GM18858 (cell line): ENCODE data around the gene SRRM3.
"Not testable (repeated sequence)": the region's sequence is repeated elsewhere in the genome, so short reads cannot be mapped to it uniquely, and the experiment has no call there.

ENCODE experiments used
- ATAC-seq: cut with Tn5 transposase; IDR thresholded peaks from one replicate; pipeline ENCODE4 v1.9.1; 2021; ENCODE audit not compliant: unreplicated experiment

Gene SRRM3

DNA sequence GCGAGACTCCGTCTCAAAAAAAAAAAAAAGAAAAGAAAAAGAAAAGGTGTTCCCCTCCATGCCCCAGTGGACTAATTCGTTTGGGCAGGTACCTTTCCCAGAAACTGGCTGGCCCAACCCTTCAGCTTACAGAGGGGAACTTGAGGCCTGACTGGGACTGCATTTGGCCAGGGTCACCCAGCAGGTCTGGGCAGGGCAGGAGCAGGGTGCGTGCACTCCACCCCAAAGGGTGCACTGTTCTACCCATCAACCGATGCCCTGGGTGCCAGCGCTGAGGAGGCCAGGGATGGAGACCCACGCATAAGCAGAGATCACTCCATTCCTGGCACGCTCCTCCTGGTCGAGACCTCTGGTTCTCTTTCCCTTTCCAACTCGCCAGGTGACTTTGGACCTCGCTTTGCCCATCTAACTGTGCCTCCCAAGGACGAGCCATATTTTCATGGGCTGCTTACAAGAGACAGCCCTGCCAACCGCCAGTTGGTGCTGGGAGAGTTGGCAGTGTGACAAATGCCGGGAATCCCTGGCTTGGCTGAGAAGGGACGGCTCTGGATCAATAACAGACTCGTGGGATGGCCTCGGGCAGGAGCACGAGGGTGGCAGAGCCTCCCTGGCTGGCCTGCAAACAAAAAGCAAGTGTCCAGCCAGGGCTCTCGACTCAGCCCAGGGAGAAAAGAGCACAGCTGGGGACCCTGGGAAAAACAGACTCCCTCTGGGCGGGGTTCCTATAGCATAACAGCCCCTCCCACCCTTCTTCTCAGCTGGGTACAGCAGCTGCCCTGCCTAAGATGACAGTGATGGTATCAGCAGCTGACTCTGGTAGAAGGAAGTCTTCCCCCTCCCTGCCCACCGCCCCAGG is 108.6 kb downstream of the SRRM3 start:
- ATAC-seq: no peak

DNA sequence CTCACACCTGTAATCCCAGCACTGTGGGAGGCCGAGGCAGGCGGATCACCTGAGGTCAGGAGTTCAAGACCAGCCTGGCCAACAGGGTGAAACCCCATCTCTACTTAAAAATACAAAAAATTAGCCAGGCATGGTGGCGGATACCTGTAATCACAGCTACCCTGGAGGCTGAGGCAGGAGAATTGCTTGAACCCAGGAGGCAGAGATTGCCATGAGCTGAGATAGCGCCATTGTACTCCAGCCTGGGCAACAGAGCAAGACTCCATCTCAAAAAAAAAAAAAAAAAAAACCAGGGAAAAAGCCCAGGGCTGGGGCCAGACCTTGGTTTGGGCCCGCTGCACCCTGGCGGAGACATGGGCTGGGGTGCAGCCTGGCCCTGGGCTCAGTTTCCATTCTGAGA is 110.1 kb downstream of the SRRM3 start:
- not testable (repeated sequence) for ATAC-seq

DNA sequence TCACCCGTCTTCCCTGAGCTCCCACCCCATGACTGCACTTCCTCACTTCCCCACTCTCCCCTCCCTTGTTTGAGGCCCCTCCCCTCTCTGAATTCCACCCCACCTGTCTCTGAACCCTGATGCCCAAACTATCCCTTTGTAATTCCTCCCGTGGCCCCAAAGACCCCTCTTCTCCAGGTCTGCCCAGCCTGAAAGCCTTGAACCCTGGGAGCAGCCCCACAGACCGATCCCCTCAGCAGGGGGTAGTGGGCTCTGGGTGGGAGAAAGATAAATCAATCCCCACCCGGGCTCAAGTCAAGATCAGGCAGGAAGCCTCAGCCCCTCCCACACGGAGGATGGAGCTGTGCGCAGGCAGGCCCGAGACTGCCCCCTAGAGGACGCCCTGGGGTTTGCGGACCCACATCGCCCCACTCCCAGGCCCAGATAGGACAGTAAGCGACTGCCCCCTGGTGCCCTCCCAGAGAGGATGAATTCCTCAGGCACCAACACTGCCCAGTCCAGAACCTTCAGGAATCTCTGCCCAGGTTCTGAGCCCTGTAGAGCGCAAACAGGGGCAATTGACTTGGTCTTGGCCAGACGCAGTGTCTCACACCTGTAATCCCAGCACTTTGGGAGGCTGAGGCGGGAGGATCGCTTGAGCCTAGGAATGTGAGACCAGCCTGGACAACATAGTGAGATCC is 112.5 kb downstream of the SRRM3 start:
- peak; percentile 30 for ATAC-seq

DNA sequence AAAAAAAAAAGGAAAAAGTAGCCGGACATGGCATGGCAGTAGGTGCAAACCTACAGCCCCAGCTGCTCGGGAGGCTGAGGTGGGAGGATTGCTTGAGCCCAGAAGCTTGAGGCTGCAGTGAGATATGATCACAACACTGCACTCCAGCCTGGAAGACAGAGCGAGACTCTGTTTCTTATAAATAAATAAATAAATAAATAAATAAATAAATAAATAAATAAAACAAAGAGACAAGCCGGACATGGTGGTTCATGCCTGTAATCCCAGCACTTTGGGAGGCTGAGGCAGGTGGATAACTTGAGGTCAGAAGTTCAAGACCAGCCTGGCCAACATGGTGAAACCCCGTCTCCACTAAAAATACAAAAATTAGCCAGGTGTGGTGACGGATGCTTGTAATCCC is 113.0 kb downstream of the SRRM3 start:
- ATAC-seq: not testable (repeated sequence)

DNA sequence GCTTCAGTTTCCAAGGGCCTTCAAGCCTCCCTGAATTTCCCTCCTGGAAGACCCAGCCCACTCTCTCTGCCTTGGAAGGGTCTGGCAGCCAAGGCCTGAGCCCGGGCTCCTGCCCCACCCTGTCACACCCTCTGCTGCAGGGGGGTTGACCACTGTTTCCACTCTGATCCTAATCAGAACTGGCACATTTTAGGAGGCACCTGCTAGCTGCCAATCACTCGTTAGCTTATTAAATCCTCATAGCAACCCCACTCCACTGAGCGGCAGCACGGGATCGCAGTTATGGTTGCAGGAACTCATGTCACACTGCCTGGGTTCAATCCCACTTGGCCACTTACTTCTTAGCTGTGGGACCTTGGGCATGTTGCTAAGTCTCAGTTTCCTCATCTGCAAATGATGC is 113.7 kb downstream of the SRRM3 start:
- ATAC-seq: no peak

DNA sequence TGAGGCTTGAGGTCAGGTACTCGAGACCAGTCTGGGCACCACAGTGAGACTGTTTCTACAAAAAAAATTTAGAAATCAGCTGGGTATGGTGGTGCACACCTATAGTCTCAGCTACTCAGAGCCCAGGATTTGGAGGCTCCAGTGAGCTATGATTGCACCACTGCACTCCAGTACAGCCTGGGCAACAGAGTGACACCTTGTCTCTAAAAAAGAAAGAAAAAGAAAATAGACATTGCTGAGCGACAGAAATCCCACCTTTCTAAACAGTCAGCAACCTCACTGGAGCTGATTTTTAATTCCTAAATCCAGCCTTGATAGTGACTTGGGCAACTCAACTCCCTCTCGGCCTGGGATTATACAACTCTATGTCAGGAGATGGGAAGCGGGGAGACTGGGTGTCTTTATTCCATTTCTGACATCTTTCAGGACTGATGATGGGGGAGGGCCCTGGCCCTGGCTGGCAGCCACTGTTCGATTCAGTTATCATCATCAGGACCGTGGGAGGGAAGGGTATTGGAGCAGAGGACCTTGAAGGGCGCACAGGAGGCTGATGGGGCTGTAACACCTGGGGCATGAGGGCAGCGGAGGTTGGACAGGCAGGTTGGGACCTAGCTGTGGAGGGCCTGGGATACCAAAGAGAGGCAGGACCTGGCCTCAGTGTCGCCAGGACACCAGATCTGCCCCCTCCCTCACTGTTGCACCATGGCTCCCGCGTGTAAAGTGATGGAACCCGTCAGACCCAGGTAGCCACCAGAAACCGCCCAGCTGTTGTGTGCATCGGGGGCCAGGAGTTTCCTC is 115.5 kb downstream of the SRRM3 start:
- ATAC-seq: no peak

DNA sequence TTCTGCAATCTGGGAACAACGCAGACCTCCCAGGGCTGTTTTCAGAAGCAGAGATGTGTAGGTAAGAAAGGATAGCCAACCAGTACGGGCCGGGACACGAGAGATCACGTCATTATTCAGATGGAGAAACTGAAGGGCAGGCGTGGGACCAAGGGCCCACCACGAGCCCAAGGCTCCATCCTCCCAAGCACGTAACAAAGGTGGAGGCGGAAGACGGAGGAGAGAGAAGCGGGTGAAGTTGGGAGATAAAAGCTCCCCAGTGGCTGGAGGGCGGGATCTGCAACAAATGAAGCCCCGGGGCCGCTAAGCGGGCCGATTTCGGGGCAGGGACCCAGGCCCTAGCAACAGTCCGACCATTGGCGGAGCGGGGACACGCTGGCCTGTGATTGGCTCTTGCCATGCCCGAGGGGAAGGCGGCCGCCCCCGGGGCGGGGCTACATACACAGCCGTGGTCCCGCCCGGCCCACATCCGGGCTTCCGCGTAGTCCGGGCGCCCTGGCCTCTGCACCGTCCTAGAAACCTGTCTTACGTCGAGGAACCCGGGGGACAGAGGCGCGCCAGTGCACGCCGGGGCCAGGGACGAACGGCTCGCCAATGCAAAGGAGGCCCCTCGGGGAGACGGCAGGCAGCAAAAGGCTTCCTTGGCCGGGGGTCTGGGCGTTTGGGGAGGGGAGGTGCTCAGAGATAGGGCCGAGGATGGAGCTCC is 116.2 kb downstream of the SRRM3 start:
- ATAC-seq: peak; percentile 83

DNA sequence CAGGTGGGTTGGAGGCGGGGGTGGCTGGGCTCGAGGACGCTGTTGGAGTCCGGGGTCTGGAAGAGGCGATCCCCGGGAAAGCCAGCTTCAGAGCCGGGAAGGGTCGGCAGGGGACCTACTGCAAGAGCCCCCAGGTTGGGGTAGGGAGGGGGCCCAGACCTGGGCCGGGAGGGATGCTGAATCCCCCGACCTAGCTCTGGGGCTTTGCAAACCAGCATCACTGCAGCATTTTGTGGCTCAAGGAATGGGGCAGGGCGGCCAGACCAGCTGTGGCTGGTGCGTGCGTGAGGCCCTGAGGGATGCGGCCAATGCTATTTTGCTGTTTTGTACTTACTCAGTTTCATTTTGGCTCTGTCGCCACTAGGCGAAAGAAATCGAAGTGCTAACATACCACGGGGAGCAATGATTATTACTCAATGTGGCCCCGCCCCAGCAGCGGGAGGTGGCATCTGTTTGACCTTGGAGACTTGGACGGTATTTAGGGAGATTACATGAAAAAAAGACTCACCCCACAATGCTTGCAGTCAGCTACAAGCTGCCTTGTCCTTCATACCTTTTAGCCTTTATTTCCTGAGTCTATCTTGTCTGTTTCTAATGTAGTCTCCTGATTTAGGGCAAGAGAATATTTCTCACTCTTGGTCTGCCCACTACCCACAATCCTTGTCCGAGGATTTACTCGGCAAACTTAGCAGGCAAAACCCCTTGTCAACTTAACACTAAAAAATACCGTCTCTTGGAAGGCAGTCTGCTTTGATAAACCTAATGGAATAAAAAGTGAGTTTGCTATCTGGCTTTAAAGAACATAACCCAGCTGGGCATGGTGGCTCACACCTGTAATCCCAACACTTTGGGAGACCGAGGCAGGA is 117.0 kb downstream of the SRRM3 start:
- peak; percentile 40 for ATAC-seq

DNA sequence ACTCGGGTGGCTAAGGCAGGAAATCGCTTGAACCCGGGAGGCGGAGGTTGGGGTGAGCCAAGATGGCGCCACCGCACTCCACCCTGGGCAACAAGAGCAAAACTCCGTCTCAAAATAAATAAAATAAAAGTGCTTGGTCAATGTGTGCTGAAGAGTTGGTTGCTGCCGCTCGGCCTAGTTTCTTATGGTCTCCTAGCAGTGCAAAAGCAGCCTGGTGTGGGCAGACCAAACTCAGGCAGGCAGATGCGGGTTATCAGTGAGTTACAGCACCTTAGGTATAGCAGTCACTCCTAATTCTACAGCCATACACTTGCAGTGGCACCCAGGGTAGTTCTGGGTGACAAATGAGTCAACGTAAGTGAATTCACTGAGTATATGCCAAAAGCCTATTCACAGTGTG is 123.4 kb downstream of the SRRM3 start:
- ATAC-seq: no peak

DNA sequence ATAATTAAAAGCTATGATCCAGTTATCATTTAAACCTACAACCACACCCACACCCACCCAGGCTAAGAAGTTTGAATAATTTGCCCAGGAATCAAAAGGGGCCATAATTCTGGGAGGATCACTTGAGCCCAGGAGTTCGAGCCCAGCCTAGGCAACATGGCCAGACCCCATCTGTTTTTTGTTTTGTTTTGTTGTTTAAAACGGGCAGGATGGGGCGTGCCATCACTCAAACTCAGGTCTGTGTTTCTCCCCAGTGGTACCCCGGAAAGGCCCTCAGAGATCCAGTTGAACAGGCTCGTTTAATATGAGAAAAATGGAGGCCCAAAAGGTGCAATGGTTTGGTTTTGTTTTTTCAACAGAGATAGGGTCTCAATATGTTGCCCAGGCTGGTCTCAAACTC is 124.1 kb downstream of the SRRM3 start:
- no peak for ATAC-seq

DNA sequence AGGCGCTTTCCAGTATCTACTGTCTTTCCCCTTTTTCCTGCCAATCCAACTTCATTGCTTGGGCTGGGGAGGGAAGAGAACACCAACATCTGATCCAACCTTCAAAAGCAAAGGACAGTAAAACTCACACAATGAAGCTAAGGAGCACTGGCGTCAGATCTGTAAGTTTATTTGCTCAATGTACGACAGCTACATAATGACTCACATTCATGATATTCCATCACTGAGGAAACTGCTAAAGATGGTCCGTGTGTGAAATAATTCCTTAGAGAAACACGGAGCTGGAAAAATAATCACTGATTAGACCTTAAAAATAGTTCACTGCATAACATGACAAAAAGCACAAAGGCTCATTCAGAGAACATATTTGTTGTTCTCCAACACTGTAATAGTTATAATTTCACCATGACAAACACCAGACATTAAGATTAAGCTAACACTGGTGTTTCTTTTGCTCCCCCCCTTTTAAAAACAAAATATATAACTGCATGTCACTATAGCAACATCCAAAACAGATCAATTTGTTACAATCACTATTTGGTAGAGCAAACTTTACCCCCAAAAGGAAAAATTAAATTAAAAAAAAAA is 125.0 kb downstream of the SRRM3 start:
- no peak for ATAC-seq

DNA sequence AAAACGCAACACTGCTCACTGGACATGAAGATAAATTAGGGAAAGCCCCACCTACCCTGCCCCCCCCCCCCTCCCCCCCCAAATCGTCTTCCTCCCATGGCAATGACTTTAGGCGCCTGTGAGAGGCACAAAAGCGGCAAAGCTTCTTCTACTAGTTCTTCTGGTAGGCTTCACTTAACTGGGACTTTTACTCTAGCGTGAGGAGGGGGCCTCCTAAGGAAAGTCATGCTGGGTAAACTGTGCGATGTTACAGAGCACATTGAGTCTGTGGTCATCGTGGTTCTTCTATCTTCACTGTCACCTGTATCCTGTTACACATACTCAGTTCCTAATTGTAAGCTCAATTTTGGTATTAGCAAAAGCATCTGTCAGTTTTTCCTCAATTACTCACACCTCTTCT is 125.9 kb downstream of the SRRM3 start:
- no peak for ATAC-seq

DNA sequence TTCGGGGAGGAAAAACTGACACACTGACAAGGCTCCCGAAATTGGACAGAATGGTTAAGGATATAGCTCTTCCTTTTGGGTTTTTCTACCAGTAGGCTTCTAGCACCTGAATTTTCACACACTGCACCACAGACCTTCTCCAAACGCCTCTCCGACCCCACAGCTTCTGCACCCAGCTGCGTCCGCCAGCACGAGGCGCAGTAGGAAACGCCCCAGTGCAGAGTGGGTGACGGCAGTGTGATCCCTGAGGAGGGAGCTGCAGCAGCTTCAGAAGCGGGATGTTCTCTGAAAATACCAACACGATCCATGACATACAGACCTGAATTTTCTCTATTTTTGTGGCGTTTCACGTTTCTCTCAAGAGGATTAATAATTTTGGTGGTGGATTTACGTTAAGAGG is 126.7 kb downstream of the SRRM3 start:
- ATAC-seq: no peak

DNA sequence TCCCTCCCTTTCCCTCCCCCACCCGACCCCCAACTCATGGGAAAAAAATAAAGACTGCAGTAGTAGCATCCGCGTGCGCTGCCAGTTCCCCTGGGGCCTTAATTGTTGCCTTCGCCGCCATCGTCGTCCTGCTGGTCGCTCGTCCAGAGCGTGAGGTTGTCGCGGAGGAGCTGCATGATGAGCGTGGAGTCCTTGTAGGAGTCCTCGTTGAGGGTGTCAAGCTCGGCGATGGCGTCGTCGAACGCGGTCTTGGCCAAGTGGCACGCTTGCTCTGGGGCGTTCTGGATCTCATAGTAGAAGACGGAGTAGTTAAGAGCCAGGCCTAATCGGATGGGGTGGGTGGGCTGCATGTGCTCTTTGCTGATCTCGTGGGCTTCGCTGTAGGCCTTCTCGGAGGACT is 127.8 kb downstream of the SRRM3 start:
- no peak for ATAC-seq

DNA sequence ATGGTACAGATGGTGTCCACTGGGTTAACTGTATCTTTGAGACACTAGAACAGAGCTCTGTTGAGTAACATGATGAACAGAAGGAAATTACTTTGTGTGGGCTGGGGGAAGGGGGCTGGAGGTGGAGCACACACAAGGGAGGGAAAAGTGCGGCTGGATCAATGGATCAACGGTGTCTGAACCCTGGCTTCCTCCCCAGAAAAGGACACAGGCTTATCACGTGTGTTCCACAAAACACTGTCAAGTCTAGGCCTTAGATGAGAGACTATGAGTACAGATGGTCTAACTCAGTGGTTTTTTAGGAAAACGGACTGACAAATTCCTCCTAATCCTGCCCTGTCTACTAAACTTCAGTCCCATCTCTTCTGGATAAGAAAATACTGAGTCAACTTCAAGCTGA is 128.6 kb downstream of the SRRM3 start:
- ATAC-seq: no peak

DNA sequence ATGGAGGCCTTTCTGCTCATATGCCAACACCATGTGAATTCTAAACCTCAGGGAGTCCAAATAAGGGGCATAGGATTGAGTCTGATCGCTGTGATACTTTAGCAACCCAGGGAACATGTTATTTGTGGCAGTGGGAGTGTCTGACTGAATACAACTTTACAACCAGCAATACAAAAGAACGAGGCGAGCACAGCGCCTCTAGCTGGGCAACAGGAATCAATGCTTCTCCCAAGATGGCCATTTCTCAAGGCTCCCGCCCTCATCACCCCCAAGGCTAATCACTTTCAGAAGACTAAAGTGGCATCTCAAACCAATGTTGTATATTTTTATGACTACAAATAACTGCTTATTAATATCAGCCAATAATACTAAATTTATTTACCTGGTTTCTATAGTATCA is 129.0 kb downstream of the SRRM3 start:
- no peak for ATAC-seq

DNA sequence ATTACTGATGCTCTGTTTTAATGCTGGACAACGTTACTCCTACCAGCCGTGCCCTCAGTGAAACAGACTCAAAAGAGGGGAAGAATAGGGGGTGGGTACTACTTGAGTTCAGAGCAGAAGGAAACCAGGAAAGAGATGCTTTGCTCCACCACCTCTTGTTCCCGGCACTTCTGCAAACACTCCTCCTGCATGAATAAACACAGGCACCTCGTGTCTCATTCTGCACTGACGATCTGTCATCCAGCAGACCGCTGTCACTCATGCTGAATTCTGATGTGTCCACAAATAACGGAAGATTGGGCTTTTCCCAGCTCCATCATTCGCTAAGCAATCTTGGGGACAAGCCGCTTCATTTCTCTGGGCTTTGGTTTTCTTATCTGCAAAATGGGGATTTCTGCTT is 130.4 kb downstream of the SRRM3 start:
- ATAC-seq: no peak

DNA sequence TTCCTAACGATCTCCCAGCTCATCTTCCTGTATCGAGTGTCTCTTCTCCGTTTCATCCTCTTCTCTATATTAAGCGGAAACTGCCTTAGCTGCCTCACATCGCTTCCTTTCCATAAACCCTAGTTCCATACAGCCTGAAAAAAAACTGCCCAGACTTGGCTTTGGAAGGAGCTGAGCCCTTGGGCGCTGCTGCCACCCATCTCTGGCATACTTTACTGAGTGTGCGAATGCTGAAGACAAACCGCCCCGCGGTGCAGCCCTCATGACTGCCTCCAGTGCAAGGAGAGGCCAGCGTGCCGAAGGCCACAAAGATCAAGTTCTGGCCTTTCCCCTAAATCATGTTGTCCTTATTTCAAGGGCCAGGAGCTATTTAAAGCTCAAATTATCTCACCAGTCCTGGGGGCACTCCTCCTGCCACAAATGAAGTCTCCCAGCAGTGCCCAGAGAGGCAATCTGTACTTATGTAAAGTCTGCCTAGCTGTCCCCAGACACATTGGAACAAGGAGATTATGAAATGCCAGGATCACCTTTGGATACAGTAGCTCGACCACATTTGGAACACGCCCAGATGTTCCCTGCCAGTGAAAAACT is 131.9 kb downstream of the SRRM3 start:
- ATAC-seq: no peak

DNA sequence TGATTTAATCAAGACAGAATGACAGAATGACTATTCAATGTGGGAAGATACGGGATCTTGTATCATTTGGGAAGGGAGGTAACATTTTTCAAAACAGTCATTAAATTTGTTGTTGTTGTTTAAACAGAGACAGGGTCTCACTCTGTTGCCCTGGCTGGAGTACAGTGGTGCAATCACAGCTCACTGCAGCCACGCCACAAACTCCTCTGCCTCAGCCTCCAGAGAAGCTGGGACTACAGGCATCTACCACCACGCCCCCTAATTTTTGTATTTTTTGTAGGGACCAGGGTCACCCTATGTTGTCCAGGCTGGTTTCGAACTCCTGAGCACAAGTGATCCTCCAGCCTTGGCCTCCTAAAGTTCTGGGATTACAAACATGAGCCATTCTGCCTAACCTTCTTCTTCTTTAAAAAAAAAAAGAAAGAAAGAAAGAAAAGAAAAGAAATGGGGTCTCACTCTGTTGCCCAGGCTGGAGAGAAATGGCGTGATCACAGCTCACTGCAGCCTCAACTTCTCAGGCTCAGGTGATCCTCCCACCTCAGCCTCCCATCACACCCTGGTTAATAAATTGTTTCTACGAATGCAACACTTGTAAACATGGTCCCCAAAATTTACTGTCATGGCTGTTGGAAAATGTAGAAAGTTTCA is 132.7 kb downstream of the SRRM3 start:
- no peak for ATAC-seq
